NCI-H345 (cell line): ENCODE measurements around the gene POLR2I.

Source experiments
- DNase-seq: peaks from one replicate; lab custom pipeline; 2025; lab: John Stamatoyannopoulos, UW

POLR2I gene

GRCh38 chr19:36114721-36115452 lies at the start of gene POLR2I:
Gene POLR2I (minus strand): TSS chr19:36114875. CDS start chr19:36114856, 19 bp downstream.
- peak; percentile 100 for DNase-seq

GRCh38 chr19:36163813-36164212 lies 49.1 kb upstream of the POLR2I start:
- DNase-seq: no peak

GRCh38 chr19:36160821-36161596 lies 46.3 kb upstream of the POLR2I start:
- no peak for DNase-seq

GRCh38 chr19:36153126-36153525 lies 38.5 kb upstream of the POLR2I start:
- DNase-seq: no peak

- DNase-seq: no peak
Measured at GRCh38 chr19:36152352-36153091, 37.8 kb upstream of the POLR2I start, which contains the start of gene COX7A1. Gene COX7A1 (minus strand): TSS chr19:36152447. CDS start chr19:36152407, 40 bp downstream.

GRCh38 chr19:36152019-36152351 lies 37.3 kb upstream of the POLR2I start:
- no peak for DNase-seq

GRCh38 chr19:36151144-36152018 lies 36.7 kb upstream of the POLR2I start:
- no peak for DNase-seq

- no peak for DNase-seq
Measured at GRCh38 chr19:36150586-36150985, 35.9 kb upstream of the POLR2I start.

GRCh38 chr19:36149673-36150406 lies 35.2 kb upstream of the POLR2I start:
- peak; percentile 41 for DNase-seq

GRCh38 chr19:36144624-36145023 lies 29.9 kb upstream of the POLR2I start:
- DNase-seq: no peak

- DNase-seq: no peak
Measured at GRCh38 chr19:36142496-36142895, 27.8 kb upstream of the POLR2I start.

- DNase-seq: no peak
Measured at GRCh38 chr19:36142046-36142445, 27.4 kb upstream of the POLR2I start.

GRCh38 chr19:36141039-36141927 lies 26.6 kb upstream of the POLR2I start:
- DNase-seq: peak; percentile 95

- peak; percentile 95 for DNase-seq
Measured at GRCh38 chr19:36140304-36141038, 25.8 kb upstream of the POLR2I start.

GRCh38 chr19:36139473-36140303 lies 25.0 kb upstream of the POLR2I start, which contains the start of gene CAPNS1:
Gene CAPNS1 (plus strand): TSS chr19:36140066. CDS start chr19:36141012, 946 bp downstream.
- DNase-seq: peak; percentile 100

- DNase-seq: no peak
Measured at GRCh38 chr19:36139120-36139472, 24.4 kb upstream of the POLR2I start.

- peak; percentile 82 for DNase-seq
Measured at GRCh38 chr19:36136964-36137686, 22.4 kb upstream of the POLR2I start.
